ENCODE results near the gene TRIP10.

Gene TRIP10

DNA sequence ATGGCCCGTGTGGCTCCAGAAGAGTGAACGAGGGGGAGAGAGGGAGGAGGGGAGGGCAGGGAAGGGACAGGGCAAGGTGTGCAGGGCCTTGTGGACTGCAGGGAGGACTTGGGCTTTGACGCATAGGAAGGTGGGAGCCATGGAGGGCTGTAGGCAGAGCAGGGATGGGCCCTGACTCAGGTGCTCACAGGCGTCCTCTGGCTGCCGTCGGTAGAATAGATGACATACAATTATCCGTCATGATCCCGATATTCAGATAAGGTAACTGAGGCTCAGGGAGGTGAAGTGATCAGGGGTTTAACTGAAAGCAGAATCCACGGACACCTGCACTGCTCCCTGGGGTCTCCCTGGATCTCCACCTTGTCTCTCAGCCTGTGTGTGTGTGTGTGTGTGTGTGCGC, 22.4 kb upstream of the TRIP10 start:
- Mint-ChIP-seq H3K4me3 (no peak overlapping the region), H3K4me1 (ENCODE audit: low read depth) (peaks cover 14% of the 10 kb centered on the region), H3K36me3 (ENCODE audit: low read depth) (no peaks in the 10 kb centered on the region), H3K9me3 (no peaks in the 10 kb centered on the region), H3K27ac (peak overlapping the region; percentile 41), H3K27me3 (ENCODE audit: low read depth) (peaks cover 1% of the 10 kb centered on the region)
- DNase-seq (ENCODE audit: low spot score): no peak

DNA sequence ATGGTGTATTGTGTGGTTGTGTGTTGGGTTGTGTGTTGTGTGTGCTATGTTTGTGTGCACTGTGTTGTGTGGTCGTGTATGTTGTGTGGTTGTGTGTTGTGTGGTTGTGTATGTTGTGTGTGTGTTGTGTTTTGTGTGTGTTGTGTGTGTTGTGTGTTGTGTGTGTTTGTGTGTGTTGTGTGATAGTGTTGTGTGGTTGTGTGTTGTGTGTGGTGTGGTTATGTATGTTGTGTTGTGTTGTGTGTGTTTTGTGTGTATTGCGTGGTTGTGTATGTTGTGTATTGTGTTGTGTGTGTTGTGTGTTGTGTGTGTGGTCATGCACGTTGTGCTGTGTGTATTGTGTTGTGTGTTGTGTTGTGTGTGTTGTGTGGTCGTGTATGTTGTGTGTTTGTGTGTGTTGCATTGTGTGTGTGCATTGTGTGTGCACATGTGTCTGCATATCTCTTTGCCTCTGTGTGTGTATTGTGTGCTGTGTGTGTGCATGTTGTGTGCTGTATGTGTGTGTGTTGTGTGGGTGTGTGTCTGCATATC, 22.0 kb upstream of the TRIP10 start:
- no peak overlapping the region for H3K27ac Mint-ChIP-seq
- no peaks in the 10 kb centered on the region for H3K36me3 Mint-ChIP-seq (ENCODE audit: low read depth)
- peaks cover 1% of the 10 kb centered on the region for H3K27me3 Mint-ChIP-seq (ENCODE audit: low read depth)
- peaks cover 14% of the 10 kb centered on the region for H3K4me1 Mint-ChIP-seq (ENCODE audit: low read depth)
- no peak for DNase-seq (ENCODE audit: low spot score)
- no peak overlapping the region for H3K4me3 Mint-ChIP-seq
- no peaks in the 10 kb centered on the region for H3K9me3 Mint-ChIP-seq

GRCh38 chr19:6718111-6718740, 21.3 kb upstream of the TRIP10 start:
- H3K36me3 Mint-ChIP-seq (ENCODE audit: low read depth): no peaks in the 10 kb centered on the region
- no peaks in the 10 kb centered on the region for H3K9me3 Mint-ChIP-seq
- H3K27me3 Mint-ChIP-seq (ENCODE audit: low read depth): peaks cover 1% of the 10 kb centered on the region
- H3K27ac Mint-ChIP-seq: peak overlapping the region; percentile 10
- H3K4me3 Mint-ChIP-seq: no peak overlapping the region
- H3K4me1 Mint-ChIP-seq (ENCODE audit: low read depth): peaks cover 14% of the 10 kb centered on the region
- no peak for DNase-seq (ENCODE audit: low spot score)

- DNase-seq (ENCODE audit: low spot score): no peak
- H3K27ac Mint-ChIP-seq: peak overlapping the region; percentile 10
- no peak overlapping the region for H3K4me3 Mint-ChIP-seq
- peaks cover 1% of the 10 kb centered on the region for H3K27me3 Mint-ChIP-seq (ENCODE audit: low read depth)
- H3K4me1 Mint-ChIP-seq (ENCODE audit: low read depth): peaks cover 14% of the 10 kb centered on the region
- no peaks in the 10 kb centered on the region for H3K36me3 Mint-ChIP-seq (ENCODE audit: low read depth)
- no peaks in the 10 kb centered on the region for H3K9me3 Mint-ChIP-seq
These were observed 20.5 kb upstream of the TRIP10 start for GRCh38 chr19:6718741-6719539.

DNA sequence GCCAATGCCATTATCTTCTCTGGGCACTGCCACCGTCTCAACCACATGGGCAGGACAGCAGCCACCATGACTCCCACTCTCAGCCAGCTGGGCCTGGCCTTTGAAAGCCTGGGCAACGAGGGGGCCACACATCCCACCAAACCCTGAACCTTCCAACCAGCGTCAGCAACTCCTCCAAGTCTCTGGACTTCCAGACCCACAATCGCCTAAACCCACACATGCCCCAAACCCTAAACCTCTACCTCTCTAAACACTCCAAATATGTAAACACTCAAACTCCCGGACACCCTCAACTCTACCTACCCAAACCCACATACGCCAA, 20.0 kb upstream of the TRIP10 start:
- no peak overlapping the region for H3K27ac Mint-ChIP-seq
- H3K4me1 Mint-ChIP-seq (ENCODE audit: low read depth): peaks cover 14% of the 10 kb centered on the region
- DNase-seq (ENCODE audit: low spot score): no peak
- H3K36me3 Mint-ChIP-seq (ENCODE audit: low read depth): no peaks in the 10 kb centered on the region
- no peaks in the 10 kb centered on the region for H3K9me3 Mint-ChIP-seq
- no peak overlapping the region for H3K4me3 Mint-ChIP-seq
- peaks cover 1% of the 10 kb centered on the region for H3K27me3 Mint-ChIP-seq (ENCODE audit: low read depth)

- peaks cover 14% of the 10 kb centered on the region for H3K4me1 Mint-ChIP-seq (ENCODE audit: low read depth)
- no peaks in the 10 kb centered on the region for H3K36me3 Mint-ChIP-seq (ENCODE audit: low read depth)
- peaks cover 1% of the 10 kb centered on the region for H3K27me3 Mint-ChIP-seq (ENCODE audit: low read depth)
- no peak for DNase-seq (ENCODE audit: low spot score)
- no peak overlapping the region for H3K27ac Mint-ChIP-seq
- H3K9me3 Mint-ChIP-seq: no peaks in the 10 kb centered on the region
- no peak overlapping the region for H3K4me3 Mint-ChIP-seq
These were observed 19.5 kb upstream of the TRIP10 start for GRCh38 chr19:6719992-6720368.

GRCh38 chr19:6720369-6721137, 18.9 kb upstream of the TRIP10 start, which contains the start of gene C3:
C3 (minus strand) TSS chr19:6720650; CDS start chr19:6720589, 61 bp downstream.
- H3K4me3 Mint-ChIP-seq: no peak within 1 kb of the TSS
- H3K4me1 Mint-ChIP-seq (ENCODE audit: low read depth): peaks cover 16% of the 10 kb centered on the region
- DNase-seq (ENCODE audit: low spot score): no peak
- H3K9me3 Mint-ChIP-seq: no peaks in the 10 kb centered on the region
- H3K27ac Mint-ChIP-seq: no peak within 1 kb of the TSS
- no peaks in the 10 kb centered on the region for H3K36me3 Mint-ChIP-seq (ENCODE audit: low read depth)
- peaks cover 1% of the 10 kb centered on the region for H3K27me3 Mint-ChIP-seq (ENCODE audit: low read depth)

GRCh38 chr19:6721138-6721474, 18.4 kb upstream of the TRIP10 start:
- Mint-ChIP-seq H3K27ac (no peak overlapping the region), H3K4me1 (ENCODE audit: low read depth) (peaks cover 16% of the 10 kb centered on the region), H3K27me3 (ENCODE audit: low read depth) (peaks cover 1% of the 10 kb centered on the region), H3K4me3 (no peak overlapping the region), H3K36me3 (ENCODE audit: low read depth) (no peaks in the 10 kb centered on the region), H3K9me3 (no peaks in the 10 kb centered on the region)
- DNase-seq (ENCODE audit: low spot score): no peak

GRCh38 chr19:6721773-6722172, 17.7 kb upstream of the TRIP10 start:
- DNase-seq (ENCODE audit: low spot score): no peak
- Mint-ChIP-seq H3K36me3 (ENCODE audit: low read depth) (no peaks in the 10 kb centered on the region), H3K4me3 (no peak overlapping the region), H3K4me1 (ENCODE audit: low read depth) (peaks cover 15% of the 10 kb centered on the region), H3K9me3 (no peaks in the 10 kb centered on the region), H3K27ac (no peak overlapping the region), H3K27me3 (ENCODE audit: low read depth) (peaks cover under 1% of the 10 kb centered on the region)

DNA sequence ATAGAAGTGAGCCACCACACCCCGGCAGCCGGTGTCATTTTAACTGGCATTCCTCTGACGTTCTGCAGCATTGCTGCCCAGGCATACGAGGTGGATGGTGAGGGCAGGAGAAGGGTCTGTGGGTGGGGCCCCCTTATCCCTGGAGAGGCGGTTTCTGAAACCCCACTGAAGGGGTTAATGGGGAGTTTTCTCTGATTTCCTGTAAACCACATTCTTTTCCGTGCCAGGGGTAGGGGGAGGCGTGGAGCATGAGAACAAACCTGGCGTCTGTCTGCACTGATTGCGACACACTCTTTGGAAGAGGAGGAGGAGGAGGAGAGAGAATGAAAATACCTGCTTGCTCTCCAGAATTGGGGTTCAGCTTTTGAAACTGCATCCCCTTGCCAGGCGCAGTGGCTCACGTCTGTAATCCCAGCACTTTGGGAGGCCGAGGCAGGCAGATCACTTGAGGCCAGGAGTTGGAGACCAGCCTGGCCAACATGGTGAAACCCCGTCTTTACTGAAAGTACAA, 16.3 kb upstream of the TRIP10 start:
- no peak for DNase-seq (ENCODE audit: low spot score)
- no peaks in the 10 kb centered on the region for H3K27me3 Mint-ChIP-seq (ENCODE audit: low read depth)
- H3K27ac Mint-ChIP-seq: no peak overlapping the region
- no peak overlapping the region for H3K4me3 Mint-ChIP-seq
- H3K36me3 Mint-ChIP-seq (ENCODE audit: low read depth): no peaks in the 10 kb centered on the region
- peaks cover 12% of the 10 kb centered on the region for H3K4me1 Mint-ChIP-seq (ENCODE audit: low read depth)
- H3K9me3 Mint-ChIP-seq: no peaks in the 10 kb centered on the region

DNA sequence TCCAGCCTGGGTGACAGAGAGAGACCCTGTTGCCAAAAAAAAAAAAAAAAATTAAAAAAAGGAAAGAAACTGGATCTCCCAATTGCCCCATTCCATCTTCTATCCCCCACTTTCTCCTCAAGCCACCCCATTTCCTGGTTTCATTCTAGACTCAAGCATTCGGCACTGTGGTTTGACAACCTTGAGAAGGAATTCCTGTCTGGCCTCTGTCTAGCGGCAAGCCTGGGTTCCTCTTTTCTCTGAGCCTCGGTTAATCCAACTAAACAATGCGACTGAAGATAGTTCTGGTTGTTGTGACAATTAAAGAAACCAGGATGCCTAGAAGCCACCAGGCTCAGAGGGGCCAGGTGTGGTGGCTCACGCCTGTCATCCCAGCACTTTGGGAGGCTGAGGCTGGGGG, 15.7 kb upstream of the TRIP10 start:
- Mint-ChIP-seq H3K36me3 (ENCODE audit: low read depth) (no peaks in the 10 kb centered on the region), H3K27ac (peak overlapping the region; percentile 56), H3K4me3 (no peak overlapping the region), H3K9me3 (no peaks in the 10 kb centered on the region), H3K27me3 (ENCODE audit: low read depth) (no peaks in the 10 kb centered on the region), H3K4me1 (ENCODE audit: low read depth) (peaks cover 12% of the 10 kb centered on the region)
- DNase-seq (ENCODE audit: low spot score): no peak

- H3K4me1 Mint-ChIP-seq (ENCODE audit: low read depth): peaks cover 8% of the 10 kb centered on the region
- no peak for DNase-seq (ENCODE audit: low spot score)
- no peaks in the 10 kb centered on the region for H3K27me3 Mint-ChIP-seq (ENCODE audit: low read depth)
- no peak overlapping the region for H3K27ac Mint-ChIP-seq
- no peak overlapping the region for H3K4me3 Mint-ChIP-seq
- no peaks in the 10 kb centered on the region for H3K9me3 Mint-ChIP-seq
- peaks cover 5% of the 10 kb centered on the region for H3K36me3 Mint-ChIP-seq (ENCODE audit: low read depth)
These were observed 14.6 kb upstream of the TRIP10 start for GRCh38 chr19:6724631-6725492.

DNA sequence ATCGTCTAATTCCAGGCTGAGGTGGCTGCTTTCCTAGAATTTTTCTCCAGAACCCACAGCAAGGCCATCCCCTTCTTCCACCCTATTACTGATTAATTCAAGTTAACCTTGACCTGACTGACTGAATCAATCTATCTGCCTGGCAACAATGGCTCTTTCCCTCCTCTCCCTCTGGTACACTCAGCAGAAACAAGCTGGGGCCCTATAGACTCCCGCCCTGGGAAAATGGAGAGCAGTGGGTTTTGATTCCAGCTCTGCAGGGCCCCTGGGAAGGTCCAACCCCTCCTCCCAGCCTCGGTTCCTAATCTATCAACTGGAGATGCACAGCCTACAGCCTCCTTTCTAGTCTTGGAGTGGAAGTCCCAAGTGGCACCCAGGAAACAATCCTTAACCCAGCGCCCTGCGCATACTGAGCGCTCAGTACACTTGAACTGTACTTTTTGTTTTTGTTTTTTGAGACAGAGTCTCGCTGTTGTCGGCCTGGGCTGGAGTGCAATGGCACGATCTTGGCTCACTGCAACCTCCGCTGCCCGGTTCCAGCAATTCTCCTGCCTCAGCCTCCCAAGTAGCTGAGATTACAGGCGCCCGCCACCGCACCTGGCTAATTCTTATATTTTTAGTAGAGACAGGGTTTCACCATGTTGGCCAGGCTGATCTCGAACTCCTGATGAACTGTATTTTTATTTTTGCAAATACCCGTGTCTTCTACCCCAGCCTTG, 13.8 kb upstream of the TRIP10 start:
- Mint-ChIP-seq H3K36me3 (ENCODE audit: low read depth) (peaks cover 6% of the 10 kb centered on the region), H3K9me3 (no peaks in the 10 kb centered on the region), H3K27me3 (ENCODE audit: low read depth) (no peaks in the 10 kb centered on the region), H3K27ac (no peak overlapping the region), H3K4me1 (ENCODE audit: low read depth) (peaks cover 7% of the 10 kb centered on the region), H3K4me3 (no peak overlapping the region)
- DNase-seq (ENCODE audit: low spot score): no peak
